HG02763 (cell line): ENCODE results near the gene DGKB.

Source experiments
- ATAC-seq: cut with Tn5 transposase; IDR thresholded peaks from one replicate; pipeline ENCODE4 v1.9.1; 2021; ENCODE audit warnings: mild to moderate bottlenecking, moderate library complexity; ENCODE audit not compliant: unreplicated experiment

The DGKB gene

DNA sequence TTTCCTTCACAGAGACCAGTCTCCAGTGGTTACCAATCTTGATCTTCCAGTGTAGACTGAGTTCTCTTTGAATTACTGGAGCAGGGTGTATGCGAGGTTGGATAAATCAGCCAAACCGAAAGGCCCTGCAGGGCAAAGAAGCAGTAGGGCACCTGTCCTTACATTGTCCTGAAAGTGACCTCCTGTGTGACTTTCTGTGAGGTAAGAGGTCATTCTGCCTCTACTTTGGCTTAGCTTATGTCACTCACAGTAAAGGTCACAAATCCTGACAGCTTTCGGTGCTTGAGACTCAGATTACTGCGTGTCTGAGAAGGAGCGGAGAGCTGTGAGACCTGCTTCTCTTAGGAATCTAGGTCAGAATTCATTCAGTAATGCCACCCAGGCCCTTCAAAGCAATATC lies 660.4 kb downstream of the DGKB start:
- ATAC-seq: no peak

DNA sequence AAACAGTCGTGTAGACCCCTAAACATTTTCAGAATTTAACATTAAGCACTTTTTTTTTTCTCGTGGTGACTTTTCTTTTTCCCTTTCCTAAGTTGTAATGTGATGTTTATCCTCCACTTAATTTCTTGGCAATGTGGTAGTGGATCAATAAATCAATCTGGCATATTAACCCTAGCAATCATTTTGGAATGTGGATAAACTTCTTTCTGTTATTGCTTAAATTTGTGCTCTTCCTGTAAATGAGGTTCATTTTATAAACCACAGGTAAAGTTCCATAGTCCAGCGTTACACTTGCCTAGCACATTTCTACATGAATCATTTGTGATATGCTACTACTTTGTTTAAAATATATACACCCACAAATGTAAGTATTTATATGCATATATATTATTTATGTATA lies 665.7 kb downstream of the DGKB start:
- no peak for ATAC-seq

DNA sequence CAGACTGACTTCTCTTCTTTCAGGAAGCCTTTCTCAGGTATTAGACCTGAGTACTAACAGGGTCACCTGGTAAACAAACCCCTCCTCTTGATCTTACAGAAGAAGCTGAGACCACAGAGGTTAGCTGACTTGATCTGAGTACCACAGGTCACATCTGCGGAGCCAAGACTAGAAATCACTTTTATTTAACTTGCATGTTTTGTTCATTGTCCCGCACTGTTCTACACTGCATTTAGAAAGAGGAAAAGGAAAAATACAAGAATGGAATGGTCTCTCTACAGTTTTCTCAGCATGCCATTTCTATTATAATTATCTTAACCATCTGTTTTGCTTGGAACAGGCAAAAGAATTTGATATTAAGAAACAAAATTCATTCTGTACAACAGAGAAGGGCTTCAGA lies 667.5 kb downstream of the DGKB start:
- no peak for ATAC-seq

DNA sequence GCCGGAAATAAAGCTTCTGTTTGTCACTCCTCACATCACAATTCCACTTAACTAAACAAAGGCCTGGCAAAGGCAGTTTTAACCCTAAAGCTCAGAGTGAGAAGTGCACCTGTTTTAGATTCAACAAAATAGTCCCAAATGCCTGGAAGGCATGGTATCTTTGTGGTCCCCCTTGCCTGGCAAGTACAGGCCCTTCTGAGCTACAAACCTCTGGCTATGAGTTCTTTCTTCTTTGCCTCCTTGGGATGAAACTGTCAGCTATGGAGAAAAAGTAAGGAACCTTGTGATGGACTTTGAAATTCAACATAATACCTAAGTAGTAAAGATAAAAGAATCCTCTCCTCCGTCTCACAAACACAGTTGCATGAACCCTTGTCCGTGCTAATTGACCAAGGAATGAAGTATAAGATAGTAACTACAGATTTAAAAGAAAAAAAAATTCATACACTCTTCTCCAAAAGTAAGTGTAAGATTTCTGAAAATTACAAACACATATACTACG lies 668.6 kb downstream of the DGKB start:
- ATAC-seq: no peak

DNA sequence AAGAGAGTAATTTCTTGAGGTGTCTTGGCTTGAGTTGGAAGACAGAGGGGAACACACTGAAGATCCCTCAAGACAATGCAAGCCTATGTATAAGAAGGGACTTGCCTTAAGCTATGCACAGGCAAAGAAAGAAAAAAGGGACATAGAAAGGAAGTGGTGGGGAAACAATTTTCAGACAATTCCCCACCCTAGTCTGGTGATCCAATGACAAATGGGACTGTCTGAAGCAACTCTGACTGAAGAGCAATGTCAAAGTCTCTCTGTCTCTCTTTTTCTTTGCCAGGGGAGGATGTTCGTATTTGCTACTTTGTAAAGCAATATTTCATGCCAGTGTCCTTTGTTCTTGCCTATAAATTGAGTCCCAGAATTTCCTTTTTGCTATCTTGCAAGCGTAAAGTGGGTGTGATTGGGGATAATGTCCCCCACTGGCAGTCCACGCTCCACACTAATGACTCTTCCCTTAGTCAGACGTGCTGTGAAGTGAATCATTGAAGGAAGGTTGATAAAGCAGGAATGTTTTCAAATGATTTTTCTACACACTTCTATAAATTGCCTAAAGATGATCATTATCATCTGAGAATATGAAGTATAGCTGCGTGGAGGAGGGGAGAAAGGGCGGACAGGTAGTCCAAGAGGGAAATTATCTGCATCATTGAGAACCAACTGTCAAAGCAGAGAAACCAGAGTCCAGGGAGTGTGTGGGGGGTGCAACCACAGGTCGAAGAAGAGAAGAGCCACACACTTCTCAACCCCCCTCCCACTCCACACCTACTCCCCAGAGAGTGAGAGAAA lies 669.3 kb downstream of the DGKB start:
- no peak for ATAC-seq

DNA sequence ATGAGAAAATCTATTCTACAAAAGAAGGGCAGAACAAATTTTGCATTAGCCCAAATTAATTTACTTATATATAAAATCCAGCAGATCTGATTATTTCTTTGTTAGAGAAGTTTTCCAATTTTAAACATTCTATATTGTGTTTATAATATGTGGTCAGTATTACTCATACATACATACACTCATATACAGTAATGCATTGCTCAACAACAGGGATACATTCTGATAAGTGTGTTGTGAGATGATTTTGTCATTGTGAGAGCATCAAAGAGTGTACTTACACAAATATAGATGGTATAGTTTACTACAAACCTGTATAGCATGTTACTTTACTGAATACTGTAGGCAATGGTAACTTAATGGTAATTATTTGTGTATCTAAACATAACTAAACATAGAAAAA lies 673.5 kb downstream of the DGKB start:
- no peak for ATAC-seq

DNA sequence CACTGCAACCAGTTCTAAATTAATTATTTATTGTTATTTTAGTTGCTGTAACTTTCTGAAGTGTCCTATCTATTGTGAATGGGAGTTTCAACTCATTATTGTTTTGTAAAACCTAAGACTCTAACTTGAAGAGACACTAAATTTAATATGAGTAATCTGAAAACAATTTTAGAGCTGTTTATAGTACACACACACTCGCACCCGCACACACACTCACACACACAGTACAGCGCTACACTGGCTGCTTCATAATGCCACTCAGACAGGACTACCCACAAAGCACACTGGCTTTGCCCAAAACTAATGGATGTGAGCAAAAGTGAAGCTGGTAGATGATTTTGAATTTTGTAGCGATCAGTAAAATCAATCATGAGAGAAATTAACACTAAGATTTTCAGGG lies 674.2 kb downstream of the DGKB start:
- no peak for ATAC-seq

DNA sequence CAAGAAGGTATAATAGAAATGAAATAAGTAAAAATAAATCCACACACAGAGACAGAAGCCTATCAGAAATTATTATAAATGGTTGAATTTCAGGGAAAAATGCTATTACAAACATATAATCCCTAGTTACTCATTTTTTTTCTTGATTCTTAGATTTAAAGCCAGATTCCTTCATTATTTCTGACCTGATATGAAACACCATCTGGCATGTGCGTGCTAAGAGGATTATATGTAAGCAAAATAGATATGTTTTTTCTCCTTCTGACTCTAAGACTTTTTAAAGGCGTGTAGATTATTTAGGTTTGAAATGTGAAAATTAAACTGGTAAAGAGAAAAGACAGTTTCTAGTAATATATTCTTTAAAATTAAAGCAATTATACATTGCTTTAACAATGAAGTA lies 676.4 kb downstream of the DGKB start:
- ATAC-seq: no peak

DNA sequence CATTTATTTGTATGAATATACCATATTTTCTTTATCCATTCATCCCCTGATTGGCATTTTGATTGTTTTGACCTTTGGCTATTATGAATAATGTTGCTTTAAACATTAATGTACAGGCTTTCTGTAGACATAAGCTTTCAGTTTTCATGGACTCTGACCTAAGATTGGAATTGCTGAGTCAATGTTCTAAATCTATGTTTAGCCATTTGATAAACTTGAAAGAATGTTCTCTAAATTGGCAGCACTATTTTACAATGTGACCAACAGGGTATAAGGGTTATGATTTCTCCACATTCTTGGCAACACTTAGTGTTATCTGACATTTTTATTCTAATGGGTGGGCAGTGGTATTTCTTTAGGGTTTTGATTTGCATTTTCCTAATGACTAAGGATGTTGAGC lies 683.4 kb downstream of the DGKB start:
- no peak for ATAC-seq

DNA sequence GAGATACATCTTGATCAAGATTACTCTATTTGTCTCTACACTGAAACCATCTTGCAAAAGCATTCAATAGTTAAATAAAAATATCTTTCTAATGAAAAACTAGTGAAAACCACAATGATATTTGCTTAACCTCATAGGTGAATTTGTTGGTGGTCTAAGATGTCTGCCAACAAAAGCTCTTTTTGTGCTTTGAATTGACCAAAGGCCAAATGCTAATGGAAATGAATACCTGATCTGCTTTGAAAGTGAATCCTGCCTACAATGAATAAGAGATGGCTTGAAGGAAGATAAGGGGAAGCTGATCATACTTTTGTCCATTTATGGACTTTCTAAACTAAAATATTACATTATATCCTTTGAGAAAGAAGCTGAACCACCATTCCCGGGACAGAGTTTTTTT lies 684.2 kb downstream of the DGKB start:
- no peak for ATAC-seq

DNA sequence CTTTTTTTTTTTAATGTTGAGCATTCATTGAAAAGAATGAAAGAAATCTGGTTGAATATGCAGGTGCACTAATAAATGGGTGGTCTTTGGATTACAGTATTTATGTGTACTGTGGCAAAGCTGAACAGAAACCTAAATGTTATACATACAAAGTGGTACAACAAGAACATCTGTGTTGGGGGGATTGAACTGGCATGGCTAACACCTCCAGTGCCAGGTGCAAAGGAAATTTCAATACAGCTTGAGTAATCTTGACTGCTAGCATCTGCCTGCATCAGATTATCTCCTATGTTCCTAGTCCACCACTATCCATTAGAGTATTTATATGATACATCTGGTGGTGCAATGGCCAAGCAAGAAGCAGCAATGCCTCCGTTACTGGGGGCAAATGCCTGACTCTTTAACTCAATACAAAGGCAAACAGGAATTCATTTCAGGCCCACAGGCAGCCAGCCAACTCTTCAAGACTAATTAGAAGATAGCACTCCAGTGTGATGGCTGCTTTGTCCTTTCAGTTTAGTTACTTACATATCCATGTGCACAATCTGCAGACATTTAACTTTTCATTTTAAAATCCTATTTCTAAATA lies 692.6 kb downstream of the DGKB start:
- ATAC-seq: no peak

DNA sequence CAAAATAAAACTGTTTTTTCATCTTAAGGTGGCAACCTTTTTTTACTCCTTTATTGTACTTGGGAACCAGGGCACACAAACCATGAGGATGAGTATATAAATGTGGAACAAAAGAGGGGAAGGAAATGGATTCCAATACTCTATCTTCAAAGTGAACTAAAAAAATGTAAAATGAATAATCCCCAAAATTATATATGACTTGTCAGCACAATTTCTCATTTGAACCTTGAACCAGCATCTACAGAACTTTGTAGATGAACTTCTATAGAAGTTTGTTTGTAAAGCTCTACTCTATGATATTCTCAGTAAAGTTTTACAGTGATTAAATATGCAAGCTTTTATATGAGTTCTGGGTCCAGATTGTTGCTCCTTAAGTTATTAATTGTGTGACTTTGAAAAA lies 694.8 kb downstream of the DGKB start:
- no peak for ATAC-seq

DNA sequence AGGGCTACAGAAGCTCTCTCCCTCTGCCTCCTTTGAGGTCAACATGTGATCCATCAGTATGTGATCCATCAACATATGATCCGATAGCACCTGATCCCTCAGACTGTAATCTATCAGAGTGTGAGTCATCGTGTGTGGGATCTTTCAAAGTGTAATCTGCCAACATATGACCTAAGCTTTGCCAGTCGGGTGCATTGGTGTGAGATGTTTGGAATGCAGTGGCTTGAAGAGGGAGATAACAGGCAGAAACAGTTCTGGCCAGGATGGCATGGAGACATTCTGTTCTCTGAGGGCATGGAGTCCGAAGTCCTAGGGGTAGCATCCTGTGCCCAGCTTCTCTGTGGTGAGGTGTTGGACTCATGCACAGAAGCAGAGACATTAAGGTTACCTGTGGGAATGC lies 695.4 kb downstream of the DGKB start:
- no peak for ATAC-seq

DNA sequence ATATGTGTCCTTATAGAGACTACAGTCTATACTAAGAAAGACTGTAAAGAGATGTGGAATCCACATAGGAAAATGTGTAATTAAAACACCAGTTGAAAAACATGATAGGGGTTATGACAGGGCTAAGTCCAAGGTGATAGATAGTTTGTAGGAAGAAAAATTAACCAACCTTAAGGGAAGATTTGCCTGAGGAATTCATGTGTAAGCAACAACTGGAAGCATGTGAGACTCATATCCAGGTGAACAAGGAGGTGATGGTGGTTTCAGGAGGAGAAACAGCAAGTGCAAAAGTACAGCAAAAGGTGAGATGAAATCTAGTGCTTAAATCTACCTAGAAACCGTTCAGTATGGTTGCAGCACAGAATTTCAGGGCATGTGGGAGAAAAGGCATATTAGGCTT lies 696.4 kb downstream of the DGKB start:
- no peak for ATAC-seq

DNA sequence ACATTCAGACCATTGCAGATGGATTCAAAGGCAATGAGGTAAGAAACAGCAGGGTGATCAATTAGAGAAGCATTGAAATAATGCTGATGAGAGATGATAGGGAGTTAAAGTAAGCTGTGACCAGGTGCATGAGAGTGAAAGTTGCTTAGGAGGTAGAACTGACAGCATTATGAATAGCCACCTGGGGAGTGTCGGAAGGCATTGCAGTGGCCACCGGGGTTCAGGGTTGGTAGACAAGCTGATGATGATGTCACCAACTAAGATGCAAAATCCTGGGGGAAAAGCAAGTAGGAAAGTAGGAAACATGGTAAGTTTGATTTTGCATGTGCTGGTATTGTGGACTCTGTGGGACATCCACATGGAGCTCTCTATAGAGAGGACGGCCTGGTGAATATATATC lies 701.2 kb downstream of the DGKB start:
- ATAC-seq: no peak

DNA sequence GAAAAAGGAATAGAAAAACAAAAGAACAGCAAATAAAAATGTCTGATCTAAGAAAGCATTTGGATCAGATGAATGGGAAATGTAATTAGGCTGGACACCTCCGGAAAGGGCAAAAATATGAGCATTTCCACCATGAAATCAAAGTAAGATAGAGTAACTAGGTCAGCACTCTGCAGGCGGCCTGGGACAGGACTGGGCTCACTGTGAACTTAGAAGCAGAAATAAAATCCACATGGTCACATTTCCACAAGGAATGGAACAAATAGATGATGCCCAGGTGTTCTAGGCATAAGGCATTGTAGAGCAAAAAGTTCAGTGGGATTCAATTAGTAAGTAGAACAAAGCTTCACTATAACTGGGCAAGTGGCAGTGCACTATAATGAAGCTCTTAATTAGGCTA lies 703.2 kb downstream of the DGKB start:
- ATAC-seq: no peak

DNA sequence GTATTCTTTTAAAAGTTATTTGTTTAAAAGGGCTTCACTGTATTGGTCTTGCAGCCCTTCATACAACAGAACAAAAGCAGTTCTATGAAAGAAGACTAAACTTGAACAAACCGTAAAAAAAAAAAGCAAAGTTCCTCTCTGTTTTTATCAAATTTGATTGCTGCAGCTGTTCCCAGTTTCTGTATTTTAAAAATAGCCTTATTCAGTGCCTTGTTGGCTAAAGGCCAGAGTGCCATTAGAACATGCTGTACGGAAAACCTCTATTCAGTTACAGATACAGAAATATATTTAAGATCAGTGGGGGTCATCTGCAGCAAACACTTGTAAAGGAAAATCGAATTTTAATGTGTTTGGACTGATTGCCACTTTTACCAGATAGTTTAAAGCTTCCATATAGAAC lies 705.3 kb downstream of the DGKB start:
- ATAC-seq: no peak

DNA sequence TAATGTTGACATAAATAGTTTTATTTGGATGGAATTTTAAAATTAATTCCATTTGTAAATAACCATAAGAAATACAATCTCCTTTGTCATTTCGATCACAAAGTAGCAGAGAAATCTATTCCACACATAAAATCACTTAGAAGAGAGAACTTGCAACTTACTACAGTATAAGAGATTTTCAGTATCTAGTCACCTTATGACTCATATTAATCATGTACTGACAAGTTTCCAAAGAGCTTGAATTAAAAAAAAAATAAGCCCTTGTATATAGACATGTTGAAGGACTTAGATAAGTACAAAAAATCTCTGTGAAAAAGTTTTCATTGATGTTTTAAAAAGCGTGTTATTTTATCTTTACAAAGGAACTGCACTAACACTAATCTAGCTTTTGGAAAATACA lies 706.0 kb downstream of the DGKB start:
- no peak for ATAC-seq

DNA sequence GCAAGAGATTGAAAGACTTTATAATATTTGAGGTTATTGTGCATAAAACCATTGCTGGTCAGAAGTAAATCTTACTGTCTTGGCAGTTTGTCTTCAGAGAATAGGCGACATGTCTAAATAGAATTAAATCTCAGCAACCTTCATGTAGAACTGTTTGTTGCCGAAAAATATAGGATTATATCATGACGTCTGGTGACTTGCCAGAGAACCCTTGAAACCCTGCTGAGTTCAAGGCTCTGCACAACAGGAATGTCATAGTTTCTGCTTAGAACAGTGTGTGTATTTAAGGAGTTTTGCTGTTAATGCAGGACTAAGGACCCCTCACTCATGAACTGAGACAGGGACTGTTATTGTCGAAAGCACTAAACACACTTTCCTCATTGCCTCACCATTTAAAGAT lies 706.7 kb downstream of the DGKB start:
- no peak for ATAC-seq

DNA sequence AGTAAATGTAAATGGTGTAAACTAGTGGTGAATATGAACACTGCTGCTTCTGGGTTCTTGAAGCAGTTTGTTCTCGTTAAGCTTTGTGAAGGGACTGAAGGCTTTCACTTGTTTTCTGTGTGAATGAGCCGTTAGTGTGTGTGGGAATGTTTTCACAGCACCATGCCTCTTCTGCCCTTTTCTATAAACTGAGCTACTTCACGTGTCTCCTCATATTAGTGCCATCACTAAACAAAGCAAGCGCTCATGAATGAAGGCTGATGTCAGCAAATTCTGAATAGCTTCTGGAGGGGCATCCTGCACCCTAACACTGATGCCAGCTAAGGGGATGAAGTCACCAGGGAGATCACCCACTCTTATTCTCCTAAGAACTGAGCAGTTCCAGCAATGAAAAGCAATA lies 707.5 kb downstream of the DGKB start:
- ATAC-seq: no peak

DNA sequence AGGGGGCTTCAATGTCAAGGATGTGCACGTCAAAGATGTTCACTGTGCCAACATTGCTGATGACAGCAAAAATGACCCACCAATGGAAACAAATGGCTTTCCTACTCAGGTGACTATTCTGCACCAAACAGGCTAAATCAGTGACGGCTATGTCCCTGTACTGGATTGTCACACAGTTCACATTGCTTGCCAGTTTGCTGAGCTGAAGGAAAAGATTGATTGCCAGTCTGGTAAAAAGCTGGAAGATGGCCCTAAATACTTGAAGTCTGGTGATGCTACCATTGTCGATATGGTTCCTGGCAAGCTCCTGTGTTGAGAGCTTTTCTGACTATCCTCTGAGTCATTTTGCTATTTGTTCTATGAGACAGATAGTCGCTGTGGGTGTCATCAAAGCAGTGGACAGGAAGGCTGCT lies 710.9 kb downstream of the DGKB start:
- no peak for ATAC-seq

DNA sequence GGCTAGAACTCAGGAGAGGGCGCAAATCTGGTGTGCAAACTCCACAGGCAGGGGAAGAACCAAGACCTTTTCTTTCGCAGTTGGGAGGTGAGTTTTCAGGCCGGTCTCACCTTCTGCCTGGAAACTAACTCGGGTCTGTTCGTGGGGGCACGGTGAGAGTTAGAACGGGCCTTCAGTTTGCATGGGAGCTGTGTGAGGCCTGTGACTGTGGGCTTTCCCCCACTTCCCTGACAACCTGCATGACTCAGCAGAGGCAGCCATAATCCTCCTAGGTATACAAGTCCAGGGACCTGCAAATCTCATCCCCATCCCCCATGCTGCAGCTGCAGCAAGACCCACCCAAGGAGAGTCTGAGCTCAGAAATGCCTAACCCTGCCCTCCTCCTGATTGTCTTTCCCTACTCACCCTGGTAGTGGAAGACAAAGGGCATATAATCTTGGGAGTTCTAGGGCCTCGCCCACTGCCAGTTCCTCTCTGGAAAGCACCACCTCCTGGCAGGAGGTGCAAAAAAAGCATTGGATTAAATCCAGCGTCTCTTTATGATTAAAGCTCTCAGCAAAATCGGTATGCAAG lies 718.2 kb downstream of the DGKB start:
- no peak for ATAC-seq
